Activated T-helper 1 cell treated with anti-CD3 and anti-CD28 coated beads, Interleukin-2, amount 50 U/mL, for 16 hours (primary cell): ENCODE data around the gene CASR.
"Not testable (repeated sequence)": the region's sequence is repeated elsewhere in the genome, so short reads cannot be mapped to it uniquely, and the experiment has no call there.

Source experiments
- DNase-seq, 2 donors: peaks; one replicate each; pipeline ENCODE4 v3.0.0-alpha.2; 2020; ENCODE audit warnings: low read depth in 1 of 2, low spot score in 1 of 2

Gene CASR

GRCh38 chr3:122183521-122183892, at the start of gene CASR:
Gene CASR, plus strand, starts transcription at chr3:122183668. Its CDS starts 70,522 bp downstream, at chr3:122254190.
- no peak for DNase-seq

- DNase-seq = peak in 1 of 2 donors; percentile 30
These were observed 37.0 kb upstream of the CASR start for GRCh38 chr3:122146466-122146865.

GRCh38 chr3:122148941-122149627, 34.4 kb upstream of the CASR start:
- DNase-seq = no peak

- no peak for DNase-seq
These were observed 32.0 kb upstream of the CASR start for GRCh38 chr3:122151480-122151879.

GRCh38 chr3:122164983-122165382, 18.5 kb upstream of the CASR start:
- DNase-seq = not testable (repeated sequence)

GRCh38 chr3:122167630-122168029, 15.8 kb upstream of the CASR start:
- no peak for DNase-seq

- no peak for DNase-seq
These were observed 15.4 kb upstream of the CASR start for GRCh38 chr3:122168044-122168443.

- DNase-seq = no peak
These were observed 13.6 kb upstream of the CASR start for GRCh38 chr3:122169911-122170310.

GRCh38 chr3:122171361-122171760, 12.1 kb upstream of the CASR start:
- not testable (repeated sequence) for DNase-seq

GRCh38 chr3:122178711-122179110, 4.8 kb upstream of the CASR start:
- DNase-seq = no peak

GRCh38 chr3:122183893-122184590, 574 bp downstream of the CASR start:
- DNase-seq = no peak

- DNase-seq = no peak
These were observed 1.1 kb downstream of the CASR start for GRCh38 chr3:122184591-122184929.

- DNase-seq = no peak
These were observed 2.9 kb downstream of the CASR start for GRCh38 chr3:122186372-122186771.

GRCh38 chr3:122188737-122189136, 5.3 kb downstream of the CASR start:
- DNase-seq = no peak

- no peak for DNase-seq
These were observed 5.9 kb downstream of the CASR start for GRCh38 chr3:122189357-122189756.

- DNase-seq = no peak
These were observed 7.1 kb downstream of the CASR start for GRCh38 chr3:122190525-122190924.

GRCh38 chr3:122198966-122199365, 15.5 kb downstream of the CASR start:
- DNase-seq = no peak

GRCh38 chr3:122199552-122199951, 16.1 kb downstream of the CASR start:
- DNase-seq = no peak

- no peak for DNase-seq
These were observed 17.2 kb downstream of the CASR start for GRCh38 chr3:122200661-122201060.

GRCh38 chr3:122201476-122201875, 18.0 kb downstream of the CASR start:
- DNase-seq = not testable (repeated sequence)

GRCh38 chr3:122208579-122208978, 25.1 kb downstream of the CASR start:
- no peak for DNase-seq

- DNase-seq = no peak
These were observed 30.2 kb downstream of the CASR start for GRCh38 chr3:122213650-122214049.

- no peak for DNase-seq
These were observed 31.2 kb downstream of the CASR start for GRCh38 chr3:122214711-122215110.
